Coronary artery (tissue), 2 donors: Measurements from ENCODE around the gene CASP10.
"Not testable (repeated sequence)": the region's sequence is repeated elsewhere in the genome, so short reads cannot be mapped to it uniquely, and the experiment has no call there.

Experiments used
- DNase-seq: peaks from one replicate; pipeline ENCODE4 v3.0.0-alpha.2; 2017; ENCODE audit warnings: low spot score
- H3K27ac ChIP-seq, 2 donors: fragments of 200-600 bp; sonication (generic); one replicate each; pipeline ENCODE4 v1.5.1; 2016 to 2019
- H3K4me3 ChIP-seq: fragments of 200-600 bp; sonication (generic); 2 replicates; pipeline ENCODE4 v1.5.1; 2016; ENCODE audit warnings: mild to moderate bottlenecking, moderate library complexity
- TF ChIP-seq, protein P1 (sequence below): fragments of 200-600 bp; sonication (generic); IDR thresholded peaks from one replicate; pipeline ENCODE4 v1.5.1; 2019; ENCODE audit warnings: antibody characterized with exemption

The CASP10 gene, protein sequence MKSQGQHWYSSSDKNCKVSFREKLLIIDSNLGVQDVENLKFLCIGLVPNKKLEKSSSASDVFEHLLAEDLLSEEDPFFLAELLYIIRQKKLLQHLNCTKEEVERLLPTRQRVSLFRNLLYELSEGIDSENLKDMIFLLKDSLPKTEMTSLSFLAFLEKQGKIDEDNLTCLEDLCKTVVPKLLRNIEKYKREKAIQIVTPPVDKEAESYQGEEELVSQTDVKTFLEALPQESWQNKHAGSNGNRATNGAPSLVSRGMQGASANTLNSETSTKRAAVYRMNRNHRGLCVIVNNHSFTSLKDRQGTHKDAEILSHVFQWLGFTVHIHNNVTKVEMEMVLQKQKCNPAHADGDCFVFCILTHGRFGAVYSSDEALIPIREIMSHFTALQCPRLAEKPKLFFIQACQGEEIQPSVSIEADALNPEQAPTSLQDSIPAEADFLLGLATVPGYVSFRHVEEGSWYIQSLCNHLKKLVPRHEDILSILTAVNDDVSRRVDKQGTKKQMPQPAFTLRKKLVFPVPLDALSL

GRCh38 chr2:201182650-201183364 lies at the start of gene CASP10:
TSS of gene CASP10 (plus strand) at chr2:201183141. CDS start at chr2:201185778, 2,637 bp downstream.
- TF ChIP-seq, protein P1, sequence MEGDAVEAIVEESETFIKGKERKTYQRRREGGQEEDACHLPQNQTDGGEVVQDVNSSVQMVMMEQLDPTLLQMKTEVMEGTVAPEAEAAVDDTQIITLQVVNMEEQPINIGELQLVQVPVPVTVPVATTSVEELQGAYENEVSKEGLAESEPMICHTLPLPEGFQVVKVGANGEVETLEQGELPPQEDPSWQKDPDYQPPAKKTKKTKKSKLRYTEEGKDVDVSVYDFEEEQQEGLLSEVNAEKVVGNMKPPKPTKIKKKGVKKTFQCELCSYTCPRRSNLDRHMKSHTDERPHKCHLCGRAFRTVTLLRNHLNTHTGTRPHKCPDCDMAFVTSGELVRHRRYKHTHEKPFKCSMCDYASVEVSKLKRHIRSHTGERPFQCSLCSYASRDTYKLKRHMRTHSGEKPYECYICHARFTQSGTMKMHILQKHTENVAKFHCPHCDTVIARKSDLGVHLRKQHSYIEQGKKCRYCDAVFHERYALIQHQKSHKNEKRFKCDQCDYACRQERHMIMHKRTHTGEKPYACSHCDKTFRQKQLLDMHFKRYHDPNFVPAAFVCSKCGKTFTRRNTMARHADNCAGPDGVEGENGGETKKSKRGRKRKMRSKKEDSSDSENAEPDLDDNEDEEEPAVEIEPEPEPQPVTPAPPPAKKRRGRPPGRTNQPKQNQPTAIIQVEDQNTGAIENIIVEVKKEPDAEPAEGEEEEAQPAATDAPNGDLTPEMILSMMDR = no peak
- Histone ChIP-seq H3K4me3 (peak within 1 kb of the TSS; percentile 58), H3K27ac (peak within 1 kb of the TSS in 1 of 2 donors; percentile 42)
- DNase-seq = no peak

DNA sequence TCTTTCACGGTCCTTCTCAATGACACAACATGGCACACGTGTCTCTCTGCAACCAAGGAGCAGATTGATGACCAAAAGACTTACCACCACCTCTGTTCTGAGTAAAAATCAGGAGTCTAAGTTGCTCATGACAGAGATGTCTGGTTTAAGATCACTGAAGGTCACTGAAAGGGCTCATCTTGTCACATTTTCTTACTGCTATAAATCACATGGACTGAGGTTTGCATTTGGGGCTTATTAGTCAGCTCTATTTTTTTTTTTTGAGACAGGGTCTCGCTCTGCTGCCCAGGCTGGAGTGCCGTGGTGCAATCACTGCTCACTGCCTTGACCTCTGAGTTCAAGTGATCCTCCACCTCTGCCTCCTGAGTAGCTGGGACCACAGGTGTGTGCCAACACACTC lies 47.6 kb upstream of the CASP10 start:
- no peak for DNase-seq
- TF ChIP-seq, protein P1 = no peak
- H3K4me3 ChIP-seq = no peak overlapping the region
- H3K27ac ChIP-seq = peak overlapping the region in 1 of 2 donors; percentile 2

- DNase-seq = no peak
- TF ChIP-seq, protein P1 = no peak
- Histone ChIP-seq H3K27ac (peak overlapping the region in 1 of 2 donors; percentile 2), H3K4me3 (no peak overlapping the region)
Measured at GRCh38 chr2:201136889-201137321, 46.0 kb upstream of the CASP10 start.

DNA sequence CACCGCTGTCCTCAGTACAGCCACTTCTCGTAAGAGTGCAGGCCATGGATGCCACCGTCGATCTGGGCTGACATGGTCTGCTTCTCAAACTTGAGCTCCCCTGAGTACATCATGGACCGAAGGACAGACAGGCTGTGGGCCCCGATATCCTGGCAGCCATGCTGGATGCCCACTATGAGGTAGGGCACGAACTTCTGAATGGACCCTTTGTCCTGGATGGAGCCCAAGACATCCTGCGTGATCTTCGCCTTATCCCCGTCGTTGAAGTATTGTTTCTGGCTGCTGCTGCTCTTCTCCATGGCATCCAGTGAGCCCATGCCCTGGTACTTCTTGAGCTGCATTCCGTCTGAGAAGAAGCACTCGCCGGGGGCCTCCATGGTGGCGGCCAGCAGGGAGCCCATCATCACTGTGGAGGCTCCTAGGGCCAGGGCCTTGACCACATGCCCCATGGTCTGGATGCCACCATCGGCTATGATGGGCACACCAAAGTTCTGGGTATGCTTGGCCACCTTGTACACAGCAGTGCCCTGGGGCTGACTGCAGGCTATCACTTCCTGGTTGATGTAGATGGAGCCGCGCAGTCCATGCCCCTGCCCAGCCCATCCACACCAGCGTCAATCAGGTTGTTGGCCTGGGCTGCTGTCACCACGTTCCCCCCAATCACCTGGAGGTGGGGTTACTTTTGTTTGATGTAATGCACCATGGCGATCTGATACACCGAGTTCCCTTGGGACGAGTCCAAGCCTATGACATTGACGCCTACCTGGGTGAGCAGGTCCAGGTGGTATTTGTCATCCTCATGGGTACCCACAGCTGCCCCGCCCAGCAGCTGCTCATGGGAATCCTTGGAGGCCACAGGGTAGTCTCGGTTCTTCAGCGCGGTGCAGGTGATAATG lies 45.2 kb upstream of the CASP10 start:
- Histone ChIP-seq H3K4me3 (no peak overlapping the region), H3K27ac (no peak overlapping the region)
- no peak for DNase-seq
- TF ChIP-seq, protein P1 = no peak

- Histone ChIP-seq H3K27ac (no peak overlapping the region), H3K4me3 (no peak overlapping the region)
- TF ChIP-seq, protein P1 = no peak
- DNase-seq = no peak
Measured at GRCh38 chr2:201138401-201138970, 44.5 kb upstream of the CASP10 start.

GRCh38 chr2:201138986-201139781 lies 43.8 kb upstream of the CASP10 start:
- DNase-seq, H3K27ac ChIP-seq, H3K4me3 ChIP-seq: not testable (repeated sequence)
